Left colon (tissue), 2 donors: Measurements from ENCODE around the gene HDHD2. TPM values are rescaled to one million over a fixed set of nuclear protein-coding genes. Genes with fewer than 3 reads are reported as not detected.

Experiments
- ATAC-seq: fragments of 200-7000 bp; cut with Tn5 transposase; one replicate; pipeline ENCODE4 v1.9.1; 2020; ENCODE audit warnings: mild to moderate bottlenecking, moderate library complexity
- DNase-seq, 2 donors: peaks; one replicate each; pipeline ENCODE4 v3.0.0-alpha.2; 2020
- intact Hi-C, 2 donors: fragments of 100-400 bp; cut with DNase I in 1 of 2; cut with micrococcal nuclease in 1 of 2; formaldehyde crosslinking; loops; one replicate each; pipeline versions ENCODE4 v1.11.2 to v1.14.0; 2022; cut with DNase I, micrococcal nuclease
- total RNA-seq, 2 donors: library from RNA; stranded (reverse); fragmentation: NEBNext Ultra II Directional; extraction: Animal tissue kit (Norgen Biotek cat#: 25700); gene quantifications; one replicate each; pipeline ENCODE4 v1.2.1, GENCODE V29; 2021
- donor health status: DM: no; HTN: no; CAD: no.
- donor health status: DM: yes; HTN: yes; CAD: no.

Gene HDHD2
- total RNA-seq, 2 donors from 2014 or later, result 34.5 to 40.1 TPM

- DNase-seq (no peak), ATAC-seq (no peak)
- intact Hi-C loops, result no loop called here
Observed at GRCh38 chr18:47151439-47151838, 1.1 kb upstream of the HDHD2 start.

- ATAC-seq, result peak; percentile 50
- DNase-seq, result peak in 1 of 2 donors; percentile 38
- intact Hi-C loops, result no loop called here
Observed at GRCh38 chr18:47150824-47151366, 595 bp upstream of the HDHD2 start.

GRCh38 chr18:47149457-47150028 is 757 bp downstream of the HDHD2 start:
- ATAC-seq, result peak; percentile 11
- no peak for DNase-seq
- intact Hi-C loops, result no loop called here

- ATAC-seq (no peak), DNase-seq (no peak)
- intact Hi-C loops, result no loop called here
Observed at GRCh38 chr18:47146206-47146605, 4.1 kb downstream of the HDHD2 start.

- intact Hi-C loops, result no loop called here
- DNase-seq, result no peak
- no peak for ATAC-seq
Observed at GRCh38 chr18:47143899-47144485, 6.3 kb downstream of the HDHD2 start.

GRCh38 chr18:47143153-47143552 is 7.1 kb downstream of the HDHD2 start:
- ATAC-seq (no peak), DNase-seq (no peak)
- intact Hi-C loops, result no loop called here

GRCh38 chr18:47141289-47141688 is 9.0 kb downstream of the HDHD2 start:
- DNase-seq, result no peak
- intact Hi-C loops, result no loop called here
- no peak for ATAC-seq

GRCh38 chr18:47121146-47121545 is 29.2 kb downstream of the HDHD2 start:
- intact Hi-C loops, result no loop called here
- ATAC-seq (no peak), DNase-seq (no peak)

GRCh38 chr18:47120428-47120827 is 29.9 kb downstream of the HDHD2 start:
- intact Hi-C loops, result no loop called here
- DNase-seq (no peak), ATAC-seq (no peak)

GRCh38 chr18:47118981-47119380 is 31.3 kb downstream of the HDHD2 start:
- ATAC-seq (no peak), DNase-seq (no peak)
- intact Hi-C loops, result no loop called here

GRCh38 chr18:47115205-47115604 is 35.1 kb downstream of the HDHD2 start:
- ATAC-seq (no peak), DNase-seq (no peak)
- intact Hi-C loops, result no loop called here

GRCh38 chr18:47113796-47114540 is 36.3 kb downstream of the HDHD2 start:
- intact Hi-C loops, result no loop called here
- DNase-seq (no peak), ATAC-seq (no peak)

- intact Hi-C loops, result no loop called here
- no peak for DNase-seq
- no peak for ATAC-seq
Observed at GRCh38 chr18:47110492-47111274, 39.6 kb downstream of the HDHD2 start.

- intact Hi-C loops, result no loop called here
- no peak for DNase-seq
- no peak for ATAC-seq
Observed at GRCh38 chr18:47109720-47110119, 40.6 kb downstream of the HDHD2 start.

- DNase-seq (no peak), ATAC-seq (no peak)
- intact Hi-C loops, result no loop called here
Observed at GRCh38 chr18:47108998-47109405, 41.3 kb downstream of the HDHD2 start.

GRCh38 chr18:47108373-47108772 is 41.9 kb downstream of the HDHD2 start:
- DNase-seq, result no peak
- intact Hi-C loops, result no loop called here
- no peak for ATAC-seq

- intact Hi-C loops, result loop anchor here in 1 of 2 donors (5.0 kb wide), 1 partner anchor 107 kb away; no protein-coding TSS in a partner anchor
- ATAC-seq (peak; percentile 70), DNase-seq (peak in 1 of 2 donors; percentile 49)
Observed at GRCh38 chr18:47100212-47100831, 50.0 kb downstream of the HDHD2 start.

- ATAC-seq (no peak), DNase-seq (no peak)
- intact Hi-C loops, result loop anchor here (5.0 to 10.0 kb wide), 2 partner anchors 116 to 649 kb away; no protein-coding TSS in a partner anchor
Observed at GRCh38 chr18:47095810-47096209, 54.5 kb downstream of the HDHD2 start.

- intact Hi-C loops, result no loop called here
- no peak for DNase-seq
- ATAC-seq, result no peak
Observed at GRCh38 chr18:47087676-47088075, 62.6 kb downstream of the HDHD2 start.
